Heart left ventricle (tissue), 16 donors: ENCODE results near the gene WDSUB1. TPM values are rescaled to one million over a fixed set of nuclear protein-coding genes. Genes with fewer than 3 reads are reported as not detected.

Experiments
- ATAC-seq, 4 donors: fragments of 200-7000 bp; cut with Tn5 transposase; one replicate each; pipeline ENCODE4 v1.9.1; 2020 to 2022; ENCODE audit warnings: moderate library complexity in 4 of 4, mild to moderate bottlenecking in 3 of 4, moderate number of reproducible peaks in 1 of 4
- DNase-seq, 5 donors: peaks; one replicate each; pipeline ENCODE4 v3.0.0-alpha.2; 2020
- H3K27ac ChIP-seq, 12 donors: fragments of 200-600 bp; sonication (generic) in 4 of 12; one replicate each; pipeline versions ENCODE4 v1.5.0 to v1.8.0; 2016 to 2022; ENCODE audit warnings: mild to moderate bottlenecking in 2 of 12
- H3K27me3 ChIP-seq, 9 donors: fragments of 200-600 bp; sonication (generic) in 2 of 9; one replicate each; pipeline versions ENCODE4 v1.5.1 to v1.8.0; 2016 to 2022; ENCODE audit warnings: mild to moderate bottlenecking in 3 of 9
- H3K36me3 ChIP-seq, 9 donors: fragments of 200-600 bp; sonication (generic) in 2 of 9; one replicate each; pipeline versions ENCODE4 v1.5.0 to v1.8.0; 2018 to 2022; ENCODE audit warnings: mild to moderate bottlenecking in 2 of 9
- H3K4me1 ChIP-seq, 12 donors: fragments of 200-600 bp; sonication (generic) in 4 of 12; one replicate each; pipeline versions ENCODE4 v1.5.0 to v1.8.0; 2016 to 2022; ENCODE audit warnings: mild to moderate bottlenecking in 3 of 12
- H3K4me3 ChIP-seq, 12 donors: fragments of 200-600 bp; sonication (generic) in 4 of 12; one replicate each; pipeline versions ENCODE4 v1.5.0 to v1.8.0; 2017 to 2022; ENCODE audit warnings: mild to moderate bottlenecking in 9 of 12, moderate library complexity in 4 of 12
- H3K9me3 ChIP-seq, 12 donors: fragments of 200-600 bp; sonication (generic) in 4 of 12; one replicate each; pipeline versions ENCODE4 v1.5.0 to v1.8.0; 2016 to 2022; ENCODE audit warnings: mild to moderate bottlenecking in 1 of 12
- CTCF ChIP-seq, 12 donors: fragments of 200-600 bp; sonication (generic) in 4 of 12; IDR thresholded peaks; one replicate each; pipeline versions ENCODE4 v1.5.0 to v1.8.0; 2018 to 2022; ENCODE audit warnings: antibody characterized with exemption in 12 of 12, mild to moderate bottlenecking in 5 of 12
- POLR2A ChIP-seq, 2 donors: fragments of 450-650 bp; IDR thresholded peaks; one replicate each; pipeline ENCODE4 v1.6.1; 2017; ENCODE audit warnings: antibody characterized with exemption in 2 of 2, mild to moderate bottlenecking in 2 of 2, moderate library complexity in 2 of 2
- WGBS, 4 donors: extraction: QIAGEN DNeasy Blood & Tissue Kit in 2 of 4; methylation state at CpG; one replicate each; pipeline versions ENCODE4 v1.1.5 to v1.1.7; 2013 to 2018; 5-methylcytosine and 5-hydroxymethylcytosine counted together
- intact Hi-C, 10 donors: fragments of 100-400 bp; cut with DNase I; formaldehyde crosslinking; loops; one replicate each; pipeline versions ENCODE4 v1.11.1 to v1.14.2; 2022
- polyA plus RNA-seq, 2 donors: library from polyadenylated mRNA; stranded (reverse); fragments of 200-250 nt; gene quantifications; one replicate each; pipeline ENCODE4 v1.2.3, GENCODE V29; 2013
- total RNA-seq, 9 donors: library from RNA; depleted of rRNA in 2 of 9; stranded (reverse); fragments of >200 nt in 2 of 9; fragmentation: NEBNext Ultra II Directional in 3 of 9; extraction: Animal tissue kit (Norgen Biotek cat#: 25700) in 3 of 9; gene quantifications; one replicate each; pipeline versions ENCODE4 v1.1.0 to v1.2.4, GENCODE V29; 2016 to 2023
- donor health status: ischemic (EF 13 %, LVEDD 7.1; RV severe dilation, severe dysfunction).
- donor health status: healthy with polysubstance abuse.
- donor health status: DM: no; HTN: yes; CAD: no.
- donor health status: DM: no; HTN: no; CAD: no.
- donor health status: ischemic (EF 25% LVEDD 6.9; RV normal size, moderate dysfunction).
- donor health status: ischemic (EF 25% LVEDD 5.7; RV mildly dilated, moderate dysfunction).
- donor health status: healthy.
- donor health status: DM: yes; HTN: yes; CAD: no.
- donor health status: ischemic (EF 35%, LVEDD 5.7; RV mildly dilated, moderate dysfunction).
- donor health status: nonischemic (EF 11% LVEDD 7.7; RV severe dilation, severe dysfunction).
- donor health status: DM: yes; HTN: yes; CAD: no.
- donor health status: PGD.
- donor health status: ischemic (EF 29% LVEDD 5.4; RV normal size, mild dysfunction).
- donor health status: nonischemic (EF 23%, LVEDD 6.1; RV moderate dilation, normal function).

WDSUB1 gene
- total and polyA plus RNA-seq, 11 donors: 5.1 to 12.4 (median 8.0) TPM

- TF ChIP-seq POLR2A (IDR thresholded peaks at IDR 0.05): no peak
- no peak for TF ChIP-seq CTCF (IDR thresholded peaks at IDR 0.05)
- WGBS, 4 donors: 82 to 87% (median 85%) methylated on average over 15 of the region's 15 CpGs
- ATAC-seq: no peak
- Histone ChIP-seq H3K9me3 (no peaks in the 10 kb centered on the region), H3K4me3 (no peak overlapping the region), H3K27ac (peak overlapping the region in 5 of 12 donors; percentile 6 to 50 (median 25)), H3K4me1 (peaks cover 0 to 26% (median 10%) of the 10 kb centered on the region in 12 donors), H3K27me3 (no peaks in the 10 kb centered on the region), H3K36me3 (peaks cover 0 to 55% (median 13%) of the 10 kb centered on the region in 9 donors)
- intact Hi-C loops: no loop called here
- DNase-seq: peak in 1 of 5 donors; percentile 68
Measured at GRCh38 chr2:159209341-159210306, 76.9 kb downstream of the WDSUB1 start.

GRCh38 chr2:159208438-159208837 lies 78.1 kb downstream of the WDSUB1 start:
- H3K4me1 ChIP-seq: peaks cover 0 to 21% (median 9%) of the 10 kb centered on the region in 12 donors
- intact Hi-C loops: no loop called here

DNA sequence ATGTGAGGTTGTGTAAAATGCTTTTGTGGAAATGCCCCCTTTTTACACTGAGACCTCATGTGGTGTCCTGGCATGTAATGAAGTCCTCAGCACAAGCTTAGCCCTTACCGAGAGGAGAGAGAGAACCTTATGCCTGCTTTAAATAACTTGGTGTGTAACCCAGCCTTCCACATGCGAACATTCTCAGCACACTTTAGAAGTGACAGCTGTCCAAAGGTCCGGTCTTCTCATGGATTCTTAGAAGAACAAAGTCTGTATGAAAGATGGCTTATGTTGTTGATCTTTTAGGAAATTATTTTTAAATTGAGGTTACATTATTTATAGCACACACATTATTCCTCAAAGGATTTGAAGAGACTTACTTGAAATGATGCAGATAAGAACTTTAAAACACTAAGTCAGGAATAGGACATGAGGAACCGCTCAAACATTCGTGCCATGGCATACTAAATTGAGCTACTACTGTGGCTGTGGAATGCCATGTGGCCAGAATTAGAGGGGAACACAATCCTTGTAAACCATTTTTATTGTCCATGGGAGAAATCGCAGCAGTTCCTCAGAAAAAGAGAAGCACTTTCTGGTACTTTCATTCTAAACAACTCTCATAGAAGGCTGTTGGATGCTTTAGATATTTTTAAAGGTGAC lies 79.6 kb downstream of the WDSUB1 start:
- H3K4me1 ChIP-seq: peaks cover 0 to 35% (median 20%) of the 10 kb centered on the region in 12 donors
- H3K36me3 ChIP-seq: peaks cover 0 to 46% (median 10%) of the 10 kb centered on the region in 9 donors
- no peak for TF ChIP-seq CTCF (IDR thresholded peaks at IDR 0.05)
- TF ChIP-seq POLR2A (IDR thresholded peaks at IDR 0.05): no peak

More at GRCh38 chr2:159208438-159208837, 78.1 kb downstream of the WDSUB1 start:
- Histone ChIP-seq H3K27me3 (no peaks in the 10 kb centered on the region), H3K27ac (peak overlapping the region in 1 of 12 donors; percentile 13), H3K36me3 (peaks cover 0 to 55% (median 10%) of the 10 kb centered on the region in 9 donors), H3K4me3 (no peak overlapping the region), H3K9me3 (no peaks in the 10 kb centered on the region)
- TF ChIP-seq CTCF (IDR thresholded peaks at IDR 0.05) (peak in 1 of 12 donors; percentile 13), POLR2A (IDR thresholded peaks at IDR 0.05) (no peak)
- 61 to 87% (median 78%) methylated on average over 5 of the region's 5 CpGs for WGBS, 4 donors
- no peak for DNase-seq
- no peak for ATAC-seq

More for the DNA sequence above, 79.6 kb downstream of the WDSUB1 start:
- no peaks in the 10 kb centered on the region for H3K27me3 ChIP-seq
- WGBS, 4 donors: 59 to 64% (median 64%) methylated on average over 6 of the region's 6 CpGs
- DNase-seq: no peak
- ATAC-seq: peak; percentile 22 to 66 (median 32)
- intact Hi-C loops: no loop called here
- peak overlapping the region in 9 of 12 donors; percentile 0 to 71 (median 57) for H3K27ac ChIP-seq
- no peak overlapping the region for H3K4me3 ChIP-seq
- no peaks in the 10 kb centered on the region for H3K9me3 ChIP-seq
